HUES48 (cell line): ENCODE measurements around the gene ASTN2.

Experiments used
- H3K27ac ChIP-seq: one replicate; pipeline ENCODE4 v1.7.0; 2013; ENCODE audit warnings: low read depth, low read length, inconsistent platforms
- H3K27me3 ChIP-seq: 2 replicates; pipeline ENCODE4 v1.6.1; 2013; ENCODE audit warnings: mild to moderate bottlenecking, low read length; ENCODE audit not compliant: control insufficient read depth, insufficient read depth
- H3K36me3 ChIP-seq: 2 replicates; pipeline ENCODE4 v1.6.1; 2013; ENCODE audit warnings: low read length; ENCODE audit not compliant: control insufficient read depth, insufficient read depth
- H3K4me1 ChIP-seq: 2 replicates; pipeline ENCODE4 v1.6.1; 2013; ENCODE audit warnings: mild to moderate bottlenecking, low read length; ENCODE audit not compliant: control insufficient read depth, insufficient read depth
- H3K4me3 ChIP-seq: 2 replicates; pipeline ENCODE4 v1.5.1; 2013; ENCODE audit warnings: mild to moderate bottlenecking, low read depth, low read length
- H3K9ac ChIP-seq: 2 replicates; pipeline ENCODE4 v1.6.1; 2013; ENCODE audit warnings: mild to moderate bottlenecking, low read depth, low read length, moderate library complexity
- H3K9me3 ChIP-seq: 2 replicates; pipeline ENCODE4 v1.6.1; 2013; ENCODE audit warnings: low read length; ENCODE audit not compliant: control insufficient read depth, insufficient read depth

Gene ASTN2

GRCh38 chr9:117359910-117360309 lies 54.9 kb downstream of the ASTN2 start:
- Histone ChIP-seq H3K9ac (no peak overlapping the region), H3K27ac (no peak overlapping the region), H3K9me3 (no peaks in the 10 kb centered on the region), H3K4me3 (no peak overlapping the region), H3K4me1 (no peaks in the 10 kb centered on the region), H3K36me3 (no peaks in the 10 kb centered on the region), H3K27me3 (no peaks in the 10 kb centered on the region)

GRCh38 chr9:117355542-117355941 lies 59.3 kb downstream of the ASTN2 start:
- peaks cover 10% of the 10 kb centered on the region for H3K4me1 ChIP-seq
- H3K4me3 ChIP-seq, result no peak overlapping the region
- H3K27me3 ChIP-seq, result no peaks in the 10 kb centered on the region
- H3K27ac ChIP-seq, result no peak overlapping the region
- H3K9ac ChIP-seq, result no peak overlapping the region
- no peaks in the 10 kb centered on the region for H3K9me3 ChIP-seq
- no peaks in the 10 kb centered on the region for H3K36me3 ChIP-seq

- H3K4me1 ChIP-seq, result peaks cover 10% of the 10 kb centered on the region
- H3K4me3 ChIP-seq, result no peak overlapping the region
- no peak overlapping the region for H3K9ac ChIP-seq
- H3K9me3 ChIP-seq, result no peaks in the 10 kb centered on the region
- no peak overlapping the region for H3K27ac ChIP-seq
- H3K36me3 ChIP-seq, result no peaks in the 10 kb centered on the region
- H3K27me3 ChIP-seq, result no peaks in the 10 kb centered on the region
Observed at GRCh38 chr9:117354997-117355396, 59.9 kb downstream of the ASTN2 start.

- peak overlapping the region; percentile 12 for H3K27ac ChIP-seq
- H3K27me3 ChIP-seq, result no peaks in the 10 kb centered on the region
- H3K36me3 ChIP-seq, result no peaks in the 10 kb centered on the region
- H3K4me3 ChIP-seq, result no peak overlapping the region
- H3K4me1 ChIP-seq, result peaks cover 11% of the 10 kb centered on the region
- no peaks in the 10 kb centered on the region for H3K9me3 ChIP-seq
- no peak overlapping the region for H3K9ac ChIP-seq
Observed at GRCh38 chr9:117354244-117354847, 60.5 kb downstream of the ASTN2 start.

GRCh38 chr9:117344892-117345660 lies 69.8 kb downstream of the ASTN2 start:
- Histone ChIP-seq H3K4me3 (no peak overlapping the region), H3K36me3 (no peaks in the 10 kb centered on the region), H3K4me1 (peaks cover 16% of the 10 kb centered on the region), H3K27ac (peak overlapping the region; percentile 33), H3K9me3 (no peaks in the 10 kb centered on the region), H3K27me3 (no peaks in the 10 kb centered on the region), H3K9ac (no peak overlapping the region)

GRCh38 chr9:117343427-117343826 lies 71.4 kb downstream of the ASTN2 start:
- Histone ChIP-seq H3K27me3 (no peaks in the 10 kb centered on the region), H3K9me3 (no peaks in the 10 kb centered on the region), H3K4me3 (no peak overlapping the region), H3K9ac (no peak overlapping the region), H3K4me1 (peaks cover 12% of the 10 kb centered on the region), H3K27ac (no peak overlapping the region), H3K36me3 (no peaks in the 10 kb centered on the region)

- Histone ChIP-seq H3K4me1 (peaks cover 12% of the 10 kb centered on the region), H3K9me3 (no peaks in the 10 kb centered on the region), H3K36me3 (no peaks in the 10 kb centered on the region), H3K27ac (no peak overlapping the region), H3K4me3 (no peak overlapping the region), H3K27me3 (no peaks in the 10 kb centered on the region), H3K9ac (no peak overlapping the region)
Observed at GRCh38 chr9:117341151-117341550, 73.7 kb downstream of the ASTN2 start.

GRCh38 chr9:117340422-117340821 lies 74.4 kb downstream of the ASTN2 start:
- H3K4me1 ChIP-seq, result peaks cover 10% of the 10 kb centered on the region
- H3K27me3 ChIP-seq, result no peaks in the 10 kb centered on the region
- H3K9ac ChIP-seq, result no peak overlapping the region
- H3K36me3 ChIP-seq, result no peaks in the 10 kb centered on the region
- H3K9me3 ChIP-seq, result no peaks in the 10 kb centered on the region
- H3K27ac ChIP-seq, result no peak overlapping the region
- H3K4me3 ChIP-seq, result no peak overlapping the region

- H3K36me3 ChIP-seq, result no peaks in the 10 kb centered on the region
- H3K4me1 ChIP-seq, result no peaks in the 10 kb centered on the region
- no peak overlapping the region for H3K9ac ChIP-seq
- H3K27me3 ChIP-seq, result no peaks in the 10 kb centered on the region
- H3K4me3 ChIP-seq, result no peak overlapping the region
- H3K27ac ChIP-seq, result no peak overlapping the region
- H3K9me3 ChIP-seq, result no peaks in the 10 kb centered on the region
Observed at GRCh38 chr9:117335837-117336433, 78.9 kb downstream of the ASTN2 start.

- H3K9me3 ChIP-seq, result no peaks in the 10 kb centered on the region
Observed at GRCh38 chr9:117334101-117334500, 80.8 kb downstream of the ASTN2 start.

GRCh38 chr9:117325831-117326230 lies 89.0 kb downstream of the ASTN2 start:
- Histone ChIP-seq H3K36me3 (no peaks in the 10 kb centered on the region), H3K27ac (no peak overlapping the region), H3K27me3 (no peaks in the 10 kb centered on the region), H3K9ac (no peak overlapping the region), H3K4me1 (no peaks in the 10 kb centered on the region), H3K9me3 (no peaks in the 10 kb centered on the region), H3K4me3 (no peak overlapping the region)

More at GRCh38 chr9:117334101-117334500, 80.8 kb downstream of the ASTN2 start:
- Histone ChIP-seq H3K36me3 (no peaks in the 10 kb centered on the region), H3K27me3 (no peaks in the 10 kb centered on the region), H3K9ac (no peak overlapping the region), H3K4me1 (no peaks in the 10 kb centered on the region), H3K4me3 (no peak overlapping the region), H3K27ac (no peak overlapping the region)
